ENCODE results near the gene IRF1.

IRF1 gene

DNA sequence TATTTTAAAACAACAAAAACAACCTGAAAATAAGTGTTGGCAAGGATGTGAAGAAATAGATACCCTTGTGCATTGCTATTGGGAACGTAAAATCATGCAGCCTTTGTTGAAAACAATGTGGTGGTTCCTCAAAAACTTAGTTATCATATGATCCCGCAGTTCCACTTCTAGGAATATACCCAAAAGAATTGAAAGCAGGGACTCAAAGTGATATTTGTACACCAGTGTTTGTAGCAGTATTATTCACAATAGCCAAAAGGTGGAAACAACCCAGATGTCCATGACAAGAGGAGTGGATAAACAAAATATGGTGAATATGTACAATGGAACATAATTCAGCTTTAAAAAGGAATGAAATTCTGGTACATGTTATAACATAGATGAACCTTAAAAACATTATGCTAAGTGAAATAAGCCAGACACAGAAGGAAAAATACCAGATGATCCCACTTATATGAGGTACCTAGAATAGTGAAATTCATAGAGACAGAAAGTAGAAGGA lies 29.0 kb downstream of the IRF1 start:
- in situ Hi-C loops (cut with MboI; ENCODE audit: low sequenced_read_pairs): no loop called here

DNA sequence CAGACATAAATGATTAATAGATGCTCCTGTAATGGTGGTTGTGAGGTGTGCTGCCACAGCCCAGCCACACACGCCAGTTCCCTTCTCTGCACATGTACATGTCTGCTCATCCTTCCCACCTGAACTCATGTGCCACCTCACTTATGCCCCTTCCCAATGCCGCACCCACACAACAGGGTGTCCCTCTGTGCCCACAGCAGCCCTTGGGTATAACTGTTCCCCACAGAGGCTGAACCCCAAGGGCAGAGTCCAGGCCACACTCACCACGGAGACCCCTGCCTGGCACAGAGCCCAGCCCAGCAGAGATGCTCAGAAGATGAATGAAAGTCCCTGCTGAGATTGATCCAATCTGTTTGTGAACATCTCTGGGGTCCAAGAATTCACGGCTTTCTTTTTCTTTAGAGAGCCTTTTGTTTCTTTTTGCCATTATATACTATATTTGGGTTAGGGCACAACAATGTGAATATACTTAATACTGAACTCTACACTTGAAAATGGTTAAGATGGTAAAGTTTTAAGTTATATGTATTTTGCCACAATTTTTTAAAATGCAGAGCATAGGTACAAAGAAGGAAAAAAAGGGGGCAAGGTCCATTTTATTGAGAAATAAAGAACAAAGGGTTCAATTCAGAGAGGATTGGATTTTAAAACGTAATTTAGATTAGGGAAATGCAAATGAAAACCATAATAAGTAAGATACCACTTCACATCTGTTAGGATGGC lies 29.6 kb downstream of the IRF1 start:
- in situ Hi-C loops (cut with MboI; ENCODE audit: low sequenced_read_pairs): no loop called here

DNA sequence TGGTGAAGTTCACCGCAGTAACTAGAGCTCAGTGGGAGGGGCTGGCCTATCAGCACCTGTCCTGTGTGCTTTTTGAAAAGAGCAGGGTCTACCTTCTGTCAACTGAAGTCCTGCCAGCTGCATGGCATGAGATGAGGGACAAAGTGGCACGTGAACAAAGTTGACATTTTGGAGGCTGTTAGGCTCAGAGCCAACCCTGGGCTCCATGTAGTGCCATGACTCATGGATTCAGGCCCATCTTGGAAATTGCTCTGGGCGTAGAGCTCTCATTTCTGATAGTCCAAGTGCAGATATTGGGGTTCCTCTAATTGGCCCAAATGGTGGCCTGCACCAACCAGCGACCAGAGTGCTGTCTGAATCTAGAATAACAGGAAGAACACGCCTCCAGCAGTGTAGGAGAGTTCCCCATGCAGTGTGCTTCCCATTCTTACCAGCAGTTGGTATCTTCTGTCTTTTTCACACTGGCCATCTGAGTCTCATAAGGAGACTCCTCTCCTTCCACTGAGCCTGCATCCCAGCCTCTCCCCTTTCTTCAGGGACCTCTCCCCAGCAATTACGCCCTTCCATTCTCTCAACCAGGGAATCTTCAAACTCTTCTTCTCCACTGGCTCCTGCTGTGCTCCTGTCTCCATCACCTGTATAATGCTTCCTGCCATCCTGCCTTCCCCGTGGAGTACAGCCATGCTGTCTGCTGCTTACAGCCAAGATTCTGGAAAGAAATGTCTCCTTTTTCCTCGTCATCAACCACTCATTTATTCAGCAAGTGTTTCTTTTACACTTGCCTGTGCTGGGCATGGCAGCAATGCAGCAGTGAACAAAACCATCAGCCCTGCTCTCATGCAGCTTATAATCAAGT lies 30.4 kb downstream of the IRF1 start:
- in situ Hi-C loops (cut with MboI; ENCODE audit: low sequenced_read_pairs): no loop called here

DNA sequence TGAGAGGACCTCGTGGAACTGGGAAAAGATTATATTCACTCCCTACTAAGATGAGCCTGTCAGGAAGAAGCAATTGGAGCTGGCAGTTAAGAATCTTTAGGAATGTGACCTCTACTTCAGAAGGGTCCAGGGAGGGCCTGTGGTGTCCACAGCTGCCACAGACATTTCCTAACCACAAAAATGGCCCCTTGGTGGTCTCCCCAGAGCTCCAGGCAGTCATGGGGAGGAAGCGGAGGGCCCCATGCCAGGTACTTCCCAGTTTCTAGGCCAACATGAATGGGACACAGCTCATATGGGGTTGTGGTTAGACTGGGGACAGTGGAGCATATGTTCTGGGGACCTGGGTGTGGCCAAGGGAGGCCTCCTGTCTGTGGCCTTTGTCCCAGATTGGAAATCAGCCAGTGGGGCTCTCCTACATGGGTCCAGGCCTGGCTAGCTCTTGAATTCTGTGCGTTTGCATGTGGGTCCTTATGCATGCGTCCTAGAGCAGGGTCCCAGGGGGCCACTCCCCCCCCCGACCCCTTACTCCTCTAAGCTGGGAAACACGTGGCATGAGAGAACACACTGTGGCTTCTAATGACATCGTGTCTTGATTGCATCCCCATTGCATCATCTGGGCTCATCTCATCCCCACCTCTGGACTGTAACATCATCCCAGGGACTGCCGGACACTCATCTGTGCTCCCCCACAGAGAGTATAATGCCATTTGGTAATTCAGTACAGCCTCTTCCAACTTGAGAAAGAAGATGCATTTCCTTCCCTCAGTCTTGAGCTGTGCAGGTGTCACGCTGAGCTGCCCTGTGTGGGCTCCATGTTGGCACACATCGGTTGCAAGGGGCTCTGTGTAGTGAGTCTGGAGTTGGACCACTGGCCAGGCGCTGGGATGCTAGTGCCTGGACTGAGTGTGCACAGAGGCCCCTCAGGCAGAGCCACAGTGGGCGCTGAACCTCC lies 31.3 kb downstream of the IRF1 start:
- in situ Hi-C loops (cut with MboI; ENCODE audit: low sequenced_read_pairs): no loop called here

DNA sequence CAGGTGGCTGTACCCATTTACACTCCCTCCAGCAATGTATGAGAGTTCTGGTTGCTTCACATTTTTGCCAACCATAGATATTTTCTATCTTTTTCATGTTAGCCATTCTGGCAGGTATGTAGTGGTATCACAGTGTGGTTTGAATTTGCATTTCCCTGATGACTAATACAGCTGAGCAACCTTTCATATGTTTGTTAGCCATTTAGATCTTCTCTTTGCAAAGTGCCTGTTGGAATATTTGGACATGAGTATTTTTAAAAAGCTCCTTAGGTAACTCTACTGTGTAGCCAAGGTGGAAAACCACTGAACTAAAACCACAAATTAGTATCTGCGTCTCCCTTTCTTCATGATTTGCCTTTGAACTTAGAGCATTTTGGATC lies 31.9 kb downstream of the IRF1 start:
- in situ Hi-C loops (cut with MboI; ENCODE audit: low sequenced_read_pairs): no loop called here

DNA sequence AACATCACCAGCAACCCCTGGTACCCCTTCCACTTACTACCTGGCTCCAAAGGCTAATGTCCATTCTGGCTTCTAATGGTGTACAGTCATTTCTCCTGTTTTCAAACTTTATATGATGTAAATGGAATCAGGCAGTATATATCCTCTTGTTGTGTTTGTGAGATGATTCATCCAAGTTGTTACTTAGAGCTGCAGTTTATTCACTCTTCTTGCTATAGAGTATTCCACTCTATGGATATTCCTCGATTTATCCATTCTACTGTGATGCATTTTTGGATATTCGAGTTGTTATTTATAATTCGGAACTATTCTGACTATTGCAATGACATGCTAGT lies 32.4 kb downstream of the IRF1 start:
- in situ Hi-C loops (cut with MboI; ENCODE audit: low sequenced_read_pairs): no loop called here

DNA sequence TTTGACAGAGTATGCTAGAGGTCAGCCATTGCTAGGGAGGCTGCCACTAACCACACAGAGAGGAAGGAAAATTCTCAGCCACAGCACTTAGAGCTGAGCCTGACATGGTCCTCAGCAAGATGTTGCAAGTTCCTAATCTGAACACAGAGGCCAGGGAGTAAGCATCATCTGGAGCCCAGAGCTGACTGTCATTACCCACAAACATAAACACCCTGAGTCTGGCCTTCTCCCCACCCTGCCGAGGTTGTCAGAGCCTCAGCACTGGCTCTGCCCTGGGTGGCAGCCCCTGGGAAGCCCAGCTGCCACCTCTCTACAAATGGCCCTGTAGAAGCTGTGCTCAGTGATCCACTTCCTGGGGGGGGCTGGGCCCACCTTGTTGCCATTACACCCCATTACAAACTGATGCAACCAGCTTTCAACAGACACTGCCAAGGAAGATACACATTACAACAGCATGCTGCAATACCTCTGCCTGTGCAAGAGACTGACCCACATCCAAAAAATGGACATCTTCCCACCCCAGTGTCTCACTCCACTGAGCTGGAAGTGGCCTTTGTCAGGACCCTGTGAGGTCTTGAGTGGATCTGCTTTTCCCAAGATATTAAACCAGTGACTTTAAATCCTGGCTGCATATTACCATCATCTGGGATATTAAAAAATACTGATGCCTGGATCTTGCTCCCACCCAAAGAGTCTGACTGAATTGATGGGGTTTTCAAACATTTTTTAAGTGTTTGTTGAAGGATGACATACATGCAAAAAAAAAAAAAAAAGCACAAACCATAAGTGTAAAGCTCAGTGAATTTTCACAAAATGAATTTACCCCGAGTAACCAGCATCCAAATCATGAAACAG lies 33.0 kb downstream of the IRF1 start:
- in situ Hi-C loops (cut with MboI; ENCODE audit: low sequenced_read_pairs): no loop called here

DNA sequence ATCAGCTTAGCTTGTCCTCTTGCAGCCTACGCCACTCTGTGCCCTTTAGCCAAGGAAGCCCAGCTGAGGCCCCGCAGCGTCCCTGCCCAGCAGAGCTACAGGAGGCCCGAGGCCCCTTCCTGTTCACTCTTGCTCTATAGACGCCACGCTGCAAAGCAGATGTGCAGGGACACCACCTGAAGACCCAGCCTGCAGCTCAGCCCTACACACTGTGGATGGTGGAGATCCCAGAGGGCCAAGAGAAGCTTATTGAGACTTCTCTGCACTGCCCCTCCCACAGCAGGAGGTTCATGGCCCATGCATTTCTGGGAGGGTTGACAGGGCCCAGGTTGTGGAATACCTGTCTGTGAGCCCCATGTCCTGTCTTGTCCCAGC lies 33.6 kb downstream of the IRF1 start:
- in situ Hi-C loops (cut with MboI; ENCODE audit: low sequenced_read_pairs): no loop called here

DNA sequence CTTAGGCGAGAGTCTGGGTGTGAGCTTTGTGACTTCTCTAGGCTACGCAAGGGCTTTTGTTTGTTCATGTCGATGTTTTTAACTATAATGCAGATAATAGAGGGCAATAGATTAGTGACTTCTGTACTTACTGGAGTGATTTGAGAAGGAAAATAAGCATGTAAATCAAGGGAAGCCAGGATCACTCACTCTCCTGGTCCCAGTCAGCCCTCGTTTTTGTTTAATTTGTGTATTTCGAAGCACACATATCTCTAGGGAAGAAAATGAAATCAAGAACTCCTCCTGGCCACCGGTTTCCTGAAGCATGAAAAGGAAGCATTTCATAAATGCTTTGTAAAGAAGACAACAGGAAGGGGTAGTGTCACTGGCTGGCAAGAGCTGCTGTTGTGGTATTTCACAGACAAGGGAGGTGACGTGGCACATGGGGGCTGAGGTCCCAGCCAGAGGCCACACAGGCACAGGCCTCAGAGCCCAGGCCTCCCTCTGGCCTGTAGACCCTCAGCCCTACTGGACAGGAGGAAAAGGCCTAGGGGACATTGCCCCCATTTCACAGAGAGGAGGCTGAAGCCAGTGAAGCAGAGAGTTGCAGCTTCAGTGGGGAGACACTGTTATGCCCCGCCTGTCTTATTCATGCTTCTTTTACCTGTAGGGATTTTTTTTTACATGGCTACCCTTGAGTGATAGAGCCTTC lies 34.1 kb downstream of the IRF1 start:
- in situ Hi-C loops (cut with MboI; ENCODE audit: low sequenced_read_pairs): no loop called here

DNA sequence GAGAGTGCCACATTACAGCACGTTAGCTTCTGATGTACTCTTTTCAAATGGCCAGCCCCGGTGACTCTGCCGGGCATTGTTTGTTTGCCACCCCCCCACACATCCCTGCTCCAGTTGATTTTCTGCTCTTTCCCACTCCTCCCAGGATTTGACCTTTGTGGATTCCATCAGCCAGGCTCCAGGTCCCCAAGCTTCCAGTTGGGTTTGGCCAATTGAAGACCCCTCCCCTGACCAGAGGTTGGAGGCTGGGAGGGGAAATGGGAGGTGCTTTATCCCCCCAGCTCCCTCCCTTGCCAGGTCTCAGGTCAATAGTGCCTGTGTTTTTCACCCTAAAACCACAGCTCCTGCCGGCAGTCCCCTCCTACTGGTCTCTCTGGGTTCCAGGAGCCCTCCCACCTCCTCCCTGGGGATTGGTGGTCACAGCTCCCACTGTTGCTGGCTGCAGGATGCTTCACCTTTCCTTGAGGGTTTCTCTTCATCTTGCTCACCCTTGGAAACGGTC lies 34.9 kb downstream of the IRF1 start:
- in situ Hi-C loops (cut with MboI; ENCODE audit: low sequenced_read_pairs): no loop called here

DNA sequence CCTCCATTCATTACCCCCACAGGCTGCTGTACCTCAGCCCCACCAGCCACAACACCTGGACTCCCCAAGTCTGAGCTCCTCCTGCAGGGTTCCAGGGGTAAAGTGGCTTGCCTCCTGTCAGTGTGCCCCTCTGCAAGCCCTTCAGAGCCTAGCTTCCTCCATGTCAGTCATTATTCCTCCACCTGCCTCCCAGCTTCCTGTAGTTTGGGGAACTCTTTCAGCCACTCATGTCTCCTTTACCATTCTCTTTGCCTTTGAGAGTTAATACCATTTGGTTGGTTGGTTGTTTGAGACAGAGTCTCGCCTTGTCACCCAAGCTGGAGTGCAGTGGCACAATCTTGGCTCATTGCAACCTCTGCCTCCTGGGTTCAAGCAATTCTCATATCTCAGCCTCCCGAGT lies 36.2 kb downstream of the IRF1 start:
- in situ Hi-C loops (cut with MboI; ENCODE audit: low sequenced_read_pairs): no loop called here

DNA sequence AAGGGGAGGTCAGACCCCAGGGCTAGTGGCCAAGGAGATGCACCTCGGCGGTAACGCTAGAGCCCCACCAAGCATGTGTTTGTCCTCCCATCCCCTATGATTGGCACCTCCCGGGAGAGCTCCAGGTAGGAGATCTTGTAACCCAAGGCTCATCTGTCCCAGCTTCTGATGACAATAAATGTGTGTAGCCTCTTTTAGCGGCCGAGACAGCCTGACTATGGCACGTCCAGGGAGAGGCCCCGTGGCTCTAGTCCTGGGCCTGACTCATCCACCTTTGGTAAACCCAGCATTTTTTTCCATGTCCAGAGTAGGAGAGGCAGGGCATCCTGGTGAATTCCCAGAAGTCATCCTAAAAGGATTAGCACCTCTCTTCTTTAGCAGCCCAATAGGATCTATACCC lies 39.2 kb downstream of the IRF1 start:
- in situ Hi-C loops (cut with MboI; ENCODE audit: low sequenced_read_pairs): no loop called here

DNA sequence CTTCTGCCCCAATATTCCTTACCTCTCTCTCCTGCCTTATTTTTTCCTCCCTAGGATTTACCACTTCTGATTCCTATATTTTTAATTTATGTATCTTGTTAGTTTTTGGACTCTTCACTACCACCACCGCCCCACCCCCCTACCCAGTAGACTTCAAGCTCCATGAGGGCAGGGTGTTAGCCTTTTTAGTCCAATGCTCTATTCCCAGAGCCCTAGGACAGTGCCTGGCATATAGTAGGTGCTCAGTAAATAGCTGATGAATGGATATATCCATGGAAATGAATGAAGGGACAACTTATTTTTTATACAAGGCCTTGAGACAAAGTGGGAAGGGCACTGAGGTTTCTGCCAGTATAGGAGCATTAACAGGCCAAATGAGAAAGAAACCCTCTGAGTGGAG lies 41.5 kb downstream of the IRF1 start:
- in situ Hi-C loops (cut with MboI; ENCODE audit: low sequenced_read_pairs): no loop called here

DNA sequence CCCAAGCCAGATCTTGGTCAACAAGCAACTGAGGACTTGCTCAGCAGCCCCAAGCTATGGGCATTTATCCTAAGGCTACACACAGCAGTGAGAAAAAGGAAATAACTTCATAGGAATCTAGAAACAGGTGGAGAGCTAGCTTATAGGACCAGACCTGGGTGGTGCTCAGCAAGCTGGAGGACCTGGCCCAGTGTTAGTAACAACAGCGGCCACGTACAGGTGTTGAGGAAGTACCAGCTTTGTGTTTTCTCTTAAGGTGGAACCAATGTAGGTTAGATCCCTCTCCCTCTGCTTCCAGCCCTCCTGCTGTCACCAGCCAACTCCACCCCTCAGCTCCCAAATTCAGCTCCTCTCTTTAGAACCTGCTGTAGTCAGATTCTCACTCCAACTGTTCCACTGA lies 43.4 kb downstream of the IRF1 start:
- in situ Hi-C loops (cut with MboI; ENCODE audit: low sequenced_read_pairs): no loop called here

DNA sequence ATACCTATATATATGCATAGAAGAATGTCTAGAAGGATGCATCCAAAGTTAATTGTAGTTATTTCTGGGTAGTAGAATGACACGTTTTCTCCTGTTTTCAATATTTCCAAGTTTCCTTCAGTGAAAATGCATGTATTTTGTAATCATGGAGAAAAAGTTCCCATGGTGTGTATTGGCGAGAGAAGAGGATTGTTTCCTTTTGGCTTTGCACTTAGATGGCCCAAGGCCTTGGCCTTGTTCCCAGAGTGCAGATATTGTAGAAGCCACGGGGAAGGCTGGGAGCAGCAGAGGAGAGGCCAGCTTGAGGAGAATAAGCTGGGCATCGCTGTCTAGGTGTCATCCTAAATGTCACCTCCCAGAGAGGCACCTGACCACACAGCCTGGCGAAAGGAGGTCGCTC lies 44.0 kb downstream of the IRF1 start:
- in situ Hi-C loops (cut with MboI; ENCODE audit: low sequenced_read_pairs): no loop called here

DNA sequence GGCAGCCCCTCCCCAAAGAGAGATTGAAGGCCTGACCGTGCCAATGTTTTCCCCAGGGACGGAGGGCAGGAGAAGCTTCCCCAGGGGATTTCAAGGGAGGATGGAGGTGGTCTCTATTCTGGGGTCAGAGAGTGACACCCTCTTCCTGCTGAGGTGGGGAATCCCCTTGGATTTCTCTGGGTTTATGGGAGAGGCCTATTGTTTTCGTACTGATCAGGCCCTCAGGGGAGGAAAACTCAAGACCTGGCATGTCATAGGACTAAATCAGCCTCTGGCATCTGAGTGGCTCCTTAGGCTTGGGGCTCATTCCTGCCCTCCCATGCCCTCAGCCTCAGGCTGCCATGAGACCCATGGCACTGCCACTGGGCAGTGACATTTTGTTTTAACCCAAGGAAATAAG lies 44.6 kb downstream of the IRF1 start:
- in situ Hi-C loops (cut with MboI; ENCODE audit: low sequenced_read_pairs): no loop called here

DNA sequence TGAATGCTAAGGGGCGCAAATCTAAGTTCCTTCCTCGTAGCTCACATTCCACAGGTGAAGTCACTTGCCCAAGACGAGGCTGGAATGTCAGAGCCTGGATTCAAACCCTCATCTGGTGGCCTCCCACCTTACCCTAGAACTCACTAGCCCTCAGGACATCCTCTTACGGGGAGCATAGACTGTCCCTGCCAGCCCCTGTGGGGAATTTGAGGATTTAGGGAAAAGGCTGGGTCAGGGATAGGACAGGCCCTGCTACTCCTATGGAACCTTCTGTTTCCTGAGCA lies 45.0 kb downstream of the IRF1 start:
- in situ Hi-C loops (cut with MboI; ENCODE audit: low sequenced_read_pairs): no loop called here

DNA sequence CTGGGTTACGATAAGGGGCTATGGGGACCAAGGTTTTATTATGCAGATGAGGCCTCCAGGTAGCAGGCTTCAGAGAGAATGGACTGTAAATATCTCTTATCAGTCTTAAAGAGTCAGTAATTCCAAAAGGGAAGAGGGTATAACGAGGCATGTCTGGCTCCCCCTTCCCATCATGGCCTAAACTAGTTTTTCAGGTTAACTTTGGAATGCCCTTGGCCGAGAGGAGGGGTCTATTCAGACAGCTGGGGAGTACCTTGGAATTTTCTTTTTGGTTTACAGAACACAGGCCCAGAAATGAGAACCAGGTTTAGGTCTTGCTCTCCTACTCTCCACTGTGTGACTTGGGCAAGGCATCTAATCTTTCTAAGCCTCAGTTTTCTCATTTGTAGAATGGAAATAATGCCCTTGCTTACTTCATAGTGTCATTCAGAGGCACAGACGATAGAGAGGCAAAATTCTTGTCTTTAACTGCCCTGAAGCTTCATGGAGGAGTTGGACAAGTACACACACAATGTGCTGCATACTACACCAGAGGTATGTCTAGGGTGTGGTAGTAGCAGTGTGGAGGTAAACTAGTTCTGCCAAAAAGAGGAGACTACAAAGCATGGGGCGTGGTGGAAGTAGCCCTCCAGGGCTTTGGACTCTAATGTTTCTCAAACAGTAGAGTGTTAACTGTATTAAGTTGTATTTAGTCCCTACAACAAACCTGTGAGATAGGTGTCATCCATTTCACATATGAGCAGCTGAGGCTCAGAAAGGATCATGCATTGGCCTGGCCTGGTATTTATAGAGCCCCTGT lies 45.5 kb downstream of the IRF1 start:
- in situ Hi-C loops (cut with MboI; ENCODE audit: low sequenced_read_pairs): no loop called here

DNA sequence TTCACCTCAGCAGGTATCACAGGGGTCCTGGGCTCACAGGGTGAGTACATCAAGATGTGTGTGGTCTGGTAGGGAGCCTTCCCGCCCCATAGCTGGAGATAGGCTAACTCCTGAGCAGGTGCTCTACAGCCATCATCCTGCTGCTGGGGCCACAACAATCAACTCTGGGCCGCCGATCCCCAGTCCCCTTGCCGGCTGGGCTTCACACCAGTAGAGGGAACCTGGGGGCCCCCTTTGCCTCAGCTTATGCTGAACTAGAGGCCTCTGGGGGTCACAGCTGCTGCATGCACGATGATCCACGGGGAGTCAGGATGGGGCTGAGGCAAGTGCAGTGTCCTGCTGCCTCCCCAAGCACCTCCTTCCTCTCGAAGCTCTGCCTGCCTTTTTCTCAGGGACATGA lies 46.5 kb downstream of the IRF1 start:
- in situ Hi-C loops (cut with MboI; ENCODE audit: low sequenced_read_pairs): no loop called here
